Activated T-helper 17 cell treated with anti-CD3 and anti-CD28 coated beads, Interleukin-2, amount 50 U/mL, for 72 hours (primary cell): Measurements from ENCODE around the gene MTAP. TPM values are rescaled to one million over a fixed set of nuclear protein-coding genes. Genes with fewer than 3 reads are reported as not detected.

ENCODE experiments used
- total RNA-seq, 2 donors: library from RNA; stranded (reverse); gene quantifications; one replicate each; pipeline ENCODE4 v1.2.3, GENCODE V29; 2022

Gene MTAP
- total RNA-seq, 2 donors from 2014 or later = 41.2 to 62.0 TPM

Other genes starting within 250 kb of the MTAP start
- gene CDKN2A, start 191.8 kb downstream of the MTAP start, total RNA-seq = 1 to 10 TPM; 4.7 to 6.4 TPM
- under 1 TPM; 0.64 to 0.93 TPM for gene CDKN2B-AS1, start 192.2 kb downstream of the MTAP start, total RNA-seq
- gene CDKN2B, start 206.7 kb downstream of the MTAP start, total RNA-seq = under 1 TPM; 0.19 to 0.76 TPM